NOMO-1 (cell line): ENCODE measurements around the gene HARBI1.
"Not testable (repeated sequence)": the region's sequence is repeated elsewhere in the genome, so short reads cannot be mapped to it uniquely, and the experiment has no call there.

Experiments
- DNase-seq, 2 experiments: peaks; one replicate each; lab custom pipeline; 2025; ENCODE audit not compliant: unreplicated experiment in 2 of 2; lab: John Stamatoyannopoulos, UW

The HARBI1 gene

DNA sequence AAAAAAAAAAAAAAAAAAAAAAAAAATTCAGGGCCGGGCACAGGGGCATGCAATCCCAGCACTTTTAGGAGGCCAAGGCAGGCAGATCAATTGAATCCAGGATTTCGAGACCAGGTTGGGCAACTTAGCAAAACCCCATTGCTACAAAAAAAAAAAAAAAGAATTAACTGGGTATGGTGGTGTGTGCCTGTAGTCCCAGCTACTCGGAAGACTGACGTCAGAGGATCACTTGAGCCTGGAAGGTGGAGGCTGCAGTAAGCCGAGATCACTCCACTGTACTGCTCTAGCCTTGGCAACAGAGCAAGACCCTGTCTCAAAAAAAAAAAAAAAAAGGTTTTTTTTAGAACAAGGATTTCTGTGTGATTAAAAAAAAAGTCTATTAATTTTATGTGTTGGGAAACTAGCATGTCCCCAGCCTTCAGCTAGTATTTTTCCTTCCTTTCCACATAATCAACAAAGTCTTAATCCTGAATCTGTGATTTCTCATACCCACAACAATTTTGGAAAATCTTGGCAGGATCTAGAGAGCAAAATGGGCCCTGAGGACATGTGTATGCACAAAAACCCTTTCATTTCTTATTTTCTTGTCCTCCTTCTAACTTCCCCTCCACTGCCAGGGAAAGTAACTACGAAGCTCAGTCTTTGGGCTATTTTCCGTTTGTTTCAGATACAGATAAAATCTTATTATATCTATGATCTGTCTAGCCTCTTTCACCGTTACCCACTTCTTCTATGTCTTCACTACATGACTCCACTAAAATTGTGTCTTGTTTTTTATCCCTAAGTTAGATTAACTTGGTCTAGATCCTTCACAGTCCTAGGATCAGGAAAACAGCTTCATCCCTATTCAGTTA lies 17.5 kb downstream of the HARBI1 start:
- no peak for DNase-seq

DNA sequence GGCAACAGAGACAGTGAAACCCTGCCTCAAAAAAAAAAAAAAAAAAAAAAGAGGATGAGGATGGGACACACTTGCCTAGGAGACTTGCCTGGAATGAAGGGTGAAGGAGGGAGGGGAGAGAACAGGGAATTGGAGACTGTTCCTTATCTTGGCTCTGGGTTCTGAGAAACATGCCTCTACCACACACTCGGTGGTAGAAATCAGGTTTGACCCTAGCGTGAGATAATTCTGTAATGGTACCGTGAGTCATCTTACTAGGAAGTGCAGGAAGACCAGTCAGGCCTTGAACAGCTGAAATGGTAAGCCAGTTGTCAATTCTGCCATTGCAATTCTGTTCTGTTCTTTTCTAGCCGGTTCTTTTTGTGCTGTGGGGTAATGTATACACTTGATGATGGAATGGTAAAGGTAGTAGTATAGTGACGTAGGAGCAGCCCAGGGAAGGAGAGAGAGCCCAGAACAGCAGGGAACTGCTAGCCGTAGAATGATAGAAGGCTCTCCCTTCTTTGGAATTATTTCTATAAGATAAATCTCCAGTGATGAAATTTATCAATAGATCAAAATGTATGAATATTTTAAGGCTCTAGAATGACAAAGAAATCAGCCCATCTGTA lies 19.3 kb downstream of the HARBI1 start:
- DNase-seq = no peak

DNA sequence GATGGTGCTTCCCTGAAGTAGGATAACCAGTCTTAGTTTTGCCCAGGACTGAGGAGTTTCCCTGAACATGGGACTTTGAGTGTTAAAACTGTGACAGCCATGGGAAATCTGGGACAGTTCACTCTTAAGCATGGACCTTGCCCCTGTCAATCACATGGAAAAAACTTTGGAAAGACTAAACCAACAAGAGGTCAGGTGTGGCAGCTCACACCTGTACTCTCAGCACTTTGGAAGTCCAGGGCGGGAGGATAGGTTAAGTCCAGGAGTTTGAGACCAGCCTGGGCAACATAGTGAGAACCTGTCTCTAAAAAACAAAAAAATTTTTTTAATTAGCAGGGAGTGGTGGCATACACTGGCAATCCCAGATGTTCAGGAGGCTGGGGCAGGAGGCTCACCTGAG lies 19.9 kb downstream of the HARBI1 start:
- no peak for DNase-seq

DNA sequence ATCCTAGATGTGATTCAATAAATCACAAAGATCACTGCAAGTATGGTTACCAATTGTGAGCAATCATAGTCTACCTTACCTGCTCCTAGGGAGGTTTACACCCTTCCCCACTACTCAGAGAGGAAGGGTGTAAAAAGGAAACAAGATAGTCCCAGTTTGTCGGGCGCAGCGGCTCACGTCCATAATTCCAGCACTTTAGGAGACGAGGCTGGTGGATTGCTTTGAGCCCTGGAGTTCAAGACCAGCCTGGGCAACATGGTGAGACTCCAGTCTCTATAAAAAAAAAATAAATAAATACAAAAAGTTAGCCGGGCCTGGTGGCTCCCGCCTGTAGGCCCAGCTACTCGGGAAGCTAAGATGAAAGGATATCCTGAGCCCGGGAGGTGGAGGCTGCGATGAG lies 22.2 kb downstream of the HARBI1 start:
- no peak for DNase-seq

DNA sequence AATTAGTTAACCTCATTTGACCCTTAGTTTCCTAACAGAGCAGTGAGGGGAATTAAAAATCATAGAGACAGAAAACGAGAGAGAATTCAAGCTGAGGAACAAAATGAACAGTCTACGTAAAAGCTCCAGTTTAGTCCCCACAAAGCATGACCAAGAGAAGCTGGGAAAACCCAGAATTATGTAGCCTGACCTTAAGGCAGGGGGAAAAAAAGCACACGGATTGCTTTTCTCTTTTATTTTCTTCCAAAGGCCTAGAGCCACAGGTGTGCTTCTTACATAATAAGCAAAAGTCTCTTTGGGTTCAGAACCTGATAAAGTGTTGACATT lies 22.7 kb downstream of the HARBI1 start:
- DNase-seq = no peak

DNA sequence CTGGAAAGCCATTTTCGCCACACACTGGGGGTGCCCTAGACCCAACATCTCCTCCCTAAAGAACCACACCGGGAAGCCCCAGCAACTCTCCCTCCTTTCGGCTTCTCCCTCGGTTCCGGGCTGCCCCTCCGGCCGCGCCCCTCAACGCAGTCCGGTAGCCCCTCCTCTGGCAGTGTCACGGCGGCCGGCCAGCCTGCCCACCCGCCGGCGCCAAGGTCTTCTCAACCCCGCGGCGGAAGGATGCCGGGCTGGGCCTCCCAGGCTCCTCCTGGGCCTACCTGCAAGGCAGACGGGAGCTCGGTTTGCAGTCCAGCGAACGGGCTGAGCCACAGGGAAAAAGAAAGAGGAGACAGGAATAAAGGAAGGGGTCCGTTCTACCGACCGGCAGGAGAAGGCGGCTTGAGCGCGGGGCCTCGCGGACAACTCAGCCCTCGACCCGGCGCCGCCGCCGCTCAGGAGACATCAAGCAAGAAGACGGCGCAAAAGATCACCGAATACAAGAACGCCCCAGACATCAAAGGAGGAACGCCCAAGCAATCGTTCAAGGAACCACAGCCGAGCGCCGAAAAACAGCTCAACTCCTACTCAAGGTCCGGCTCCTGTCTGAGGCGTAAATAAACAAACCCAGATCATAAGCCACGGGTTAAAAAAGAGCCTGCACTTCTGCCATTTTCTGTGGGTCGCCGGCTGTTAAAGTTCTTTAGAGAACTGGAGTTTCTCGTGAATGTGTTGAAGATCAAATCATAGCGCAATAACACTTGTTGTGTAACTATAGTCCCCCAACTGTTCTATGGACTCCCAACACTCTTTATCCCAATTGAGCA lies 23.3 kb downstream of the HARBI1 start, which contains the start of gene AMBRA1:
TSS of gene AMBRA1 (minus strand) at position 474 of the 824 bp plus-strand sequence. CDS start 45,643 bp downstream, outside the sequence.
- DNase-seq = peak; percentile 88 to 95

DNA sequence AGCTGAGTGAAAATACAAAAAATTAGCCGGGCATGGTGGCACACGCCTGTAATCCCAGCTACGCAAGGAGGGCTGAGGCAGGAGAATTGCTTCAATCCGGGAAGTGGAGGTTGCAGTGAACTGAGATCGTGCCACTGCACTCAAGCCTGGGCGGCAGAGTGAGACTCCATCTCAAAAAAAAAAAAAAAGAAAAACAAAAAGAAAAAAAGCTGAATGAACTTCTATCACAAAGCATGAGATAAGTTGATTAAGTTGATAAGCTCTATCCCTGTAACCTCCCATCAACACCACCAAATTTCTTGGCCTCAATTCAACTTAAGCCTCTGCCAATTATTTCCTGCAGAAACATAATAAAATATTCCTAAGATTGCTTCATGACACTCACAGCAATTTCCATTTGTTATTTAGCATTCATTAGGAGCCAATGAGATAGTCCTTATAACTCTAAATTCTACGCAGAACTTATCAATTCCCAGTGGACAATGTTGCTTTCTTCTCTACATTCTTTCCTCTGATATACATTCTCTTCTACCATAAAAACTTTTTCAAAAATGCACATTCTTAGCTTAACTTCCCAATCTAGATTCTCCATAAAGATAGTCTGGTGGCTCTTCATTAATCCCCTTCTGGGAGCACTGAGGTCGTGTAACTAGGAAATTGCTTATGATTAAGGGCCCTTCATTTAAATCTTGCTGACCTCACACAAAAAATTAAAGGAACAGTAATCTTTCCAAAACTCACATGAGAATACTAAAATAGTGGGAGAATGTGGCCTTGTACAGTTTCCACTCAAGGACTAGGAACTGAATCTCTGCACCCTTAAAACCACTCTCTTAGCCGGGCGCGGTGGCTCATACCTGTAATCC lies 26.1 kb downstream of the HARBI1 start:
- DNase-seq = no peak

DNA sequence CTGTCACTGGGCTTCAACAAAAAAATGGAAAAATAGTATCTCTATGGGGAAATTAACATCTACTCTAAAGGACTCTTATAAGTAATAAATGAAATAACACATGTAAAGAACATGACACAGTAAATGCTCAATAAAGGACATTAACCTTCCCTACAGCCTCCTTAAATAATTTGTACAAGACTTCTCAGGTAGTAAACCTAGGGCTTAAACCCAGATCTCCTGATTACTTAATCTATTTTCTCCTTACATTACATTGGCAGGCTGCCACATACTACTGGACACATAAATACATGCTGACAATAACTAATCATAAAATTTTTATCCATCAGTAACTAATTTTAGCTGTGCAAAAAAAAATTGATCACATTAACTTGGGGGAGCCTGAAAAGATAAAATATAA lies 28.1 kb downstream of the HARBI1 start:
- no peak for DNase-seq

DNA sequence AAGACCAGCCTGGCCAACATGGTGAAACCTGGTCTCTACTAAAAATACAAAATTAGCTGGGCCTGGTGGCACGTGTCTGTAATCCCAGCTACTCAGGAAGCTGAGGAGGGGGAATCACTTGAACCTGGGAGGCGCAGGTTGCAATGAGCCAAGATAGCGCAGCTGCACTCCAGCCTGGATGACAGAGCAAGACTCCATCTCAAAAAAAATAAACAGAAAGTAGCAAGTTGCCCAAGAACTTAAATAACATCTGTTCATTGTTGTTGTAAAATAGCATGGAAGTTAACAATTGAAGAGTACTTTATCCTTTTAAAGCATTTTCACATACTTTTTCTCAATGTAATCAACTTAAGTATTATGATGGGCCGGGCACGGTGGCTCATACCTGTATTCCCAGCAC lies 28.9 kb downstream of the HARBI1 start:
- DNase-seq = no peak

DNA sequence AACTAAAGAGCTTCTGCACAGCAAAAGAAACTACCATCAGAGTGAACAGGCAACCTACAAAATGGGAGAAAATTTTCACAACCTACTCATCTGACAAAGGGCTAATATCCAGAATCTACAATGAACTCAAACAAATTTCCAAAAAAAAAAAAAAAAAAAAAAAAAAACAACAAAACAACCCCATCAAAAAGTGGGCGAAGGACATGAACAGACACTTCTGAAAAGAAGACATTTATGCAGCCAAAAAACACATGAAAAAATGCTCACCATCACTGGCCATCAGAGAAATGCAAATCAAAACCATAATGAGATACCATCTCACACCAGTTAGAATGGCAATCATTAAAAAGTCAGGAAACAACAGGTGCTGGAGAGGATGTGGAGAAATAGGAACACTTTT lies 33.5 kb downstream of the HARBI1 start:
- not testable (repeated sequence) for DNase-seq

DNA sequence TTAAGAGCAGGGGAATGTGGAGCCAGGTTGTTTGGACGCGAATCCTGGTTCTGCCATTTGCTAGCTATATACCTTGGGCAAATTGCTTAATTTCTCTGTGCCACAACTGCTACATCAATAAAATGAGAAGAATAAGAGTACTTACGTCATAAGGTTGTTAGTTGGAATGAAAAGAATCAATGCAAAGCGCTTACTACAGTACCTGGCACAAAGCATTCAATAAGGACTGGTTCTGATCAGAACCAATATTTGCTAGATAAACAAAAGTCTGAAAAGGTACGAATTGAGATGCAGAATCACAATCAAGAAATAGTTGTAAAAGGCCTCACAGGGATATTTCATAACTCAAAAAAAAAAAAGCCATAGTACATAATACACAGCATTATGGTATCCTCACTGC lies 34.4 kb downstream of the HARBI1 start:
- no peak for DNase-seq

DNA sequence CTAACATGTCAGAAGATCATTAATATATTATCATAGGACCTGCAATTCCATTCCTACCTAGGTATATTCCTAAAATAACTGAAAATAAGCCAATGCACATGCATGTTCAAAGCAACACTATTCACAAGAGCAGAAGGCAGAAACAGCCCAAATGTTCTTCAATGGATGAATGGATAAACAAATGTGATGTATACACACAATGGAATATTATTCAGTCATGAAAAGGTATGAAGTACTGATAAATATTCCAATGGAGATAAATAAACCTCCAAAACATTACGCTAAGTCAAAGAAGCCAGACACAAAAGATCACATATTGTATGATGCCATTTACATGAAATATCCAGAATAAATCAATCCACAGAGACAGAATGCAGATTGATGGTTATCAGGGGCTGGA lies 40.0 kb downstream of the HARBI1 start:
- no peak for DNase-seq

DNA sequence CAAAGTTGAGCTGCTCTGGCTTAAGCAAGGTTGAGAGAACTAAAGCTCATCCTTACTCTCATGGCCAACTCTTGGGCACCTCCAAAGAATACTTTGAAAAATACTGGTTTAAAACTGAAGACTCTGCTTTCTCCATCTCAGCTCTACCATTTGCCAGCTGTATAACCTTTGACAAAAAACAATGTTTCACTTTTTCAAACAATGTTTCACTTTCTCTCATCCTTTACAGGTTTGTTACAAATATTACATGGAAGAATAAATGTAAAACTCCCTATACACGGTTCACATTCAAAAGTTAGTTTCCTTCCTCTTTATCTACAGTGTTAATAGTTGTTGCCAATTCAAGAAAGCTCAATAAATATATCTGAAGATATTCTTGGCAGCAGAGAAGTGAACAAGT lies 42.4 kb downstream of the HARBI1 start:
- DNase-seq = no peak

DNA sequence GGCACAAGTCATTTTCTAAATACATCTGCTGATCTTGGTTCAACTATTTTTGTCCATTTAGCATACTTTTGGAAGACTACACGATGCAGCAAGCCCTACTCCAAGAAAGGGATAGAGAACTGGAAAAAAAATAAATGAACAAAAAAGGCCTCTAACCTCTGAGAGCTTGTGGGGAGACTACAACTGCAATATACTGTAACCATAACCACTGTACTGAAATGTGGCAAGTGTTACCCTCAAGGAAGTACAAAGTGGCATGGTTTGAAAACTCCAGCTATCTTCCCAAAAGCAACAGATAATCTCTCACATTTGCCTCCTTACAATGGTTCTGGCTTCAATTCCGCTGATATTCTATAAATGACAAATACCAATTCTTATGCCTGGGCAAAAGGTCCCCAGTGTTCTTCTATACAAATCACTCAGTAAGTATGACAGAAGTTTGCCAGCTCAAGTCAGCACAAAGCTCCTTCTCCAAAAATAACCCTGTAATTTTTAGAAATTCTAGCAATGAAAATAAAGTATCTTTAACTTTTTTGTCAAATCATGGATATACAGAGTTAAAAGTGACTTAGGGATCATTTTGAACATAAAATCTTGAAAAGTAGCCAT lies 46.1 kb downstream of the HARBI1 start:
- no peak for DNase-seq

DNA sequence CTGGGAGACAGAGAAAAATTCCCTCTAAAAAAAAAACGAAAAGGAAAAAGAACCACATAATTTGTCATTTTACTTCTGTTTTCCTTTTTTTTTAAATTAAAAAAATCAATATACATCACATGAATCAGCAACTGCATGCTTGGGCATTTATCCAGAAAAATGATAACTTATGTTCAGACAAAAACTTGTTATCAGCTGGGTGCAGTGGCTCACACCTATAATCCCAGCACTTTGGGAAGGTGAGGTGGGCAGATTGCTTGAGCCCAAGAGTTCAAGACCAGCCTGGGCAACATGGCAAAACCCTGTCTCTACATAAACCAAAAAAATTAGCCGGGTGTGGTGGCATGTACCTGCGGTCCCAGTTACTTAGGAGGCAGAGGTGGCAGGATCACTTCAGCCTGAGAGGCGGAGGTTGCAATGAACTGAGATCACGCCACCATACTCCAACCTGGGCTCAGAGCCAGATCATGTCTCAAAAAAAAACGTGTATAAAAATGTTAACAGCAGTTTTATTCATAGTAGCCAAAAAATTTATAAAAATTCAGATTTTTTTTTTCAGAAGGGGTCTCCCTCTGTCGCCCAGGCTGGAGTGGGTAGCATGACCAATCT lies 51.7 kb downstream of the HARBI1 start:
- no peak for DNase-seq

DNA sequence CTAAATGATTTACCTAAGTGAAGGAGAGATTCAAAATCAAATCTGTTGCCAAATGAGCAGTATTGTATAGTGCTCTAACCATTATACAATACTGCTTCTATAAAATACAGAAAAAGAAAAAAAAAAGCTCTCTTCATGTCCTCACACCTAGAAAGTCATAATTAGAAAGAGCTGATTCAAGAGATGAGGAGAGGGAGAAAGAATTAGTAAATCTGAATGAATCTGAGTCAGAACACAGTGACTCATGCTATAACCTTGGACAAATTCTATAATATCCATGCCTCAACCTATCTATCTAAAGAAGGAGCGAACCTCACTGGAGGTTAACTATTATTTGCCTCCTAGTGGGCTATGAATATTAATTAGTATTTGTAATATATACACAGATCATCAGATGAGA lies 52.6 kb downstream of the HARBI1 start:
- DNase-seq = no peak

DNA sequence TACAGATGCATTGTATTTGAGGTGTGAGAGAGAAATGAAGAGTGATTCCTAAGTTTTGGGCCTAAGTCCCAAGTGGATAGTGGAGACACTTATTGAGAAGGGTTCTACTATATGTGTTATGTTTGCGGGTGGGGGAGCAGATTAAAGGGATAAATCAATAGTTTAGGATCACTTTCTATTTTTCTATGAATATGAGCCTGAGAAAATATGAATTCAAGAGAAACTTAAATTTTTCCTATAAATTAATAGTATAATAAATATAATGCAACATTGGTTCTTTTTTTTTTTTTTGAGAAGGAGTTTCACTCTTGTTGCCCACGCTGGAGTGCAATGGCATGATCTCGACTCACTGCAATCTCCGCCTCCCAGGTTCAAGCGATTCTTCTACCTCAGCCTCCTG lies 54.5 kb downstream of the HARBI1 start:
- DNase-seq = no peak

DNA sequence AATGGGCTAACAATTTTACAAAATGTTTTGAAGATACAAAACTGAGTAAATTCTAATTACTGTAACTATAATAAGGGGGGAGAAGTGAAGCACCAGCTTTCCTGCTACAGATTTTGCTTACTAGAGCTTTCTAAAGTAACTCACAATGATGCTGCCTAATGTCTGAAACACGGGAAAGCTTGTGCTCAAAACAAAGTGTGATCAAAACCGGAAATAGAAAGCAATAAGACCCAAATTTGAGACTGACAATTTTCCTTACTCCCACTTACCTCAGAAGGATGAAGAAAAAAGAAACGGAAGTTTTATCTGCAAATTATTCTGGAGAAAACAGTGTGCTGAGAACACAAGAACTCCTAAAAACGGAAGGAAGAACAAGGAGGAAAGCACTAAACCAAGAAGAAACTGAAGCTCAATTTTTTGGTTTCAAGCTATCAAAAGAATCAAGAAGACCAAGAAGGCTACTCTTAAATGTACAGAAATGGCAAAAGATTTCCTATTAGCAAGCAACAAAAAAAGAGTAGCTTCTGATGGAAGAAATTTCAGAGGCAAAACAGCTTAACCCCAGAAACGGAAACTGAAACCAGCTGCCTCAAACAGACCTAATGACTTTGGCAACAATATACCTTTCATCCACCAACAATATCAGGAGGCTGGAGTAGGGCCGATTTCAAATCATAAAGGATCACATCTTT lies 56.6 kb downstream of the HARBI1 start:
- peak in 1 of 2 experiments; percentile 45 for DNase-seq

DNA sequence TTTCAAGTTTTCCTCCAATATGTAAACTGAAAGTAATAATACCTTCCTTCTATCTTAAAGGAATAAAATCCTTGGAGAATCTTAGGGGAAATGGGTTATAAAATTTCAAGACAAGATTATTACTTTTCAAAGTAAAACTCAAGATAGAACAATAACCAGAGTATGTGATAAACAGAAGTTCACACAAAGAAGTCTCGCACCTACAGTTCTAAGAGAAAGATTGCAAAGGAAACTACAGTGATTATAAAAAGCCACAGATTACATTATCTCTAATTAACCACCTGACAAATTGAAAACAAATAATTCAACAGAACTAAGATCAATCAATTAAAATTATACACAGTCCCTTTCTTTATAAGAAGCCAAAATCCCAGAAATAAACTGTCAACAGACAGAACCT lies 57.2 kb downstream of the HARBI1 start:
- no peak for DNase-seq
